Stimulated activated CD4-positive, alpha-beta T cell treated with anti-CD3 and anti-CD28 coated beads, Interleukin-15, amount 100 ng/mL, for 1 hour (primary cell): ENCODE results near the gene DACH2.

Experiments used
- DNase-seq, 2 donors: peaks; one replicate each; pipeline ENCODE4 v3.0.0-alpha.2; 2020; ENCODE audit warnings: low read depth in 1 of 2, low spot score in 1 of 2

Gene DACH2

DNA sequence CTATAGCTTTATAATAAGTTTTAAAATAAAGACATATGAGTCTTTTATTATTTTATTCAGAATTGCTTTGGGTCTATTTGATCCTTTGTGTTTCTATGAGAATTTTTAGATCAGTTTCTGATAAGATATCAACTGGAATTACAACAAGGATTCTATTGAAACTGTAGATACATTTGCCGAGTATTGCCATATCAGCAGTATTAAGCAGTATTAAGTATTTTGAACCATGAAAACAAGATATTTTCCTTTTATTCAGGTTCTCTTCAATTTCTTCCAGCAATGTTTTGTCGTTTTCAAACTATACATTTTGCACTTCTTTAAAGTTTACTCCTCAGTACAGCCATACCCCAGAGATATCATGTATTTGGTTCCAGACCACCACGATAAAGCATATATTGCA lies 598.8 kb downstream of the DACH2 start:
- no peak for DNase-seq

DNA sequence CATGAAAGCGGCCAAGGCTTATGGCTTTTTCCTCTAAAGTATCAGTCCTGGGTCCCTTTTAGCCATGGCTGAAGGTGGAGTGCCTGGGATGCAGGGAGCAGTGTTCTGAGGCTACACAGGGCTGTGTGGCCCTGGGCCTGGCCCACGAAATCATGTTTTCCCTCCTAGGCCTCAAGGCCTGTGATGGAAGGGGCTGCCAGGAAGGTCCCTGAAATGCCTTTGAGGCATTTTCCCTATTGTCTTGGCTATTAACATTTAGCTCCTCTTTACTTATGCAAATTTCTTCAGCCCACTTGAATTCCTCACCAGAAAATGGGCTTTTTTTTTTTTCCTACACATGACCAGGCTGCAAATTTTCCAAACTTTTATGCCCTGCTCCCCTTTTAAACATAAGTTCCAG lies 657.0 kb downstream of the DACH2 start:
- no peak for DNase-seq

DNA sequence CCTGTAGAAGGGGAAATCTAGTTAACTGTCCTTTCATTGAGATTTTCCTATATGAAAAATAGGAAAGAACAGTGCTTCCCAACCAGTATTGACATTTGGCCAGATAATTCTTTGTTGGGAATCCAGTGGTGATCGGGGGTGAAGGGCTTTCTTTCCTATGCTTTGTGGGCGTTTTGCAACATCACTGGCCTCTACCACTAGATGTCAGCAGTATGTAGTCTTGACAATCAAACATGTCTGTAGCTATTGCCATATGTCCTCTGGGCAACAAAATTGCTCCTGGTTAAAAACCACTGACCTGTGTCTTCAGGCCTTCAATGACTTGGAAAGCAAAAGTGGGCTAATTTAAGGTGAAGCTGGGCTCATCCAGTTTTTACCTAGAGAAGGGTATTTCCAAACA lies 658.5 kb downstream of the DACH2 start:
- DNase-seq: no peak

DNA sequence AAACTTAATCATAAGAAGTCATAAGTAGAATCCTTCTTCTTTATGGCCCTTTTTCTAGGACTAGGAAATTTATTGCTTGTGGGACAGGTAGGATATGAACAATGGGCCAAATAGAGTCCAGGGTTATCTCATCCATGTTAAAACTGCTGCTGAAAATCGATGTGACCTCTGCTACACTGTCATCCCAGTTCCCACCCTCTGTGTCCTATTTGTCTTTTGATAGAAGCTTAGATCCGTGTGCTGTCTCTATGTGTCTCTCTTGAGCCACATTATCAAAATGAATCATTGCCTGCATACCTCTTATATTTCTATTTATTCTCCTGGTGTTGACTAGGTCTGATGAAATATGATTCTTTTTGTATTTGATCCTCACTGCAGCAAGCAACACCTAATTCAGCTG lies 661.4 kb downstream of the DACH2 start:
- no peak for DNase-seq

DNA sequence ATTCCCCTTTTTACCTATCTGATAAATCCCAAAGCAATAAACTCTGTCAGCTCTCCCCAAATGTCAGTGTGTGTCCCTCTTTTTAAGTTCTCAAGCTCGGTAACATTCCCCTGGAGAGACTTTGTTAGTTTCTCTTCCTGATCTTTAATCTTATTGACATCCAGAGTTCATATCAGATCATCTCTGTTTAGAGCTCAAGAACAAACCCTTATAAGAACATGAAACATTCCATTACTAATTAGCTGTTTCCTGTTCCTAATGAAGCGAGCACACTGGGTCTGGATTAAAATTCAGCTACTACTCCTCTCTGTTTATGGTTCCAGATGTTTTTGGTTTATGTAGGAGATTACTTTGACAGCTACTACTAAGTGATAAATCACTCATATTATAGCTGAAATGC lies 681.5 kb downstream of the DACH2 start:
- no peak for DNase-seq

DNA sequence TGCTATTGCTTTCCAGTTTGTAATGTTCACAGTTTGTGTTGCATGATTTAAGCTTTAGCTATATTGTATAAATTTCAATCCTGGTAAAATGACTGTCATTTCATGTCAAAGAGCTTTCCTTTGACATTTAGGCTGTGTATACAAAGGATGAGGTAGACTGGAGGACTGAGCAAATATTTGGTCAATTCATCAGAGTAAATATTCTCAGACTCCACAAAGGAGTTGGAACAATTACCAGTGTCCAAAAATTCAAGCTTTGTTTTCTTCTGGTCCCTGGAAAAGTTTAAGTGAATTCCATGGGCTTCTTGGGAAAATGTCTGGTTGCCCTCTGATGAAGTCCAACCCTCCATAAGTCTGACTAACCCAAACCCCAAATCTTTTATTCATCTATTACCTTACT lies 682.4 kb downstream of the DACH2 start:
- DNase-seq: no peak

DNA sequence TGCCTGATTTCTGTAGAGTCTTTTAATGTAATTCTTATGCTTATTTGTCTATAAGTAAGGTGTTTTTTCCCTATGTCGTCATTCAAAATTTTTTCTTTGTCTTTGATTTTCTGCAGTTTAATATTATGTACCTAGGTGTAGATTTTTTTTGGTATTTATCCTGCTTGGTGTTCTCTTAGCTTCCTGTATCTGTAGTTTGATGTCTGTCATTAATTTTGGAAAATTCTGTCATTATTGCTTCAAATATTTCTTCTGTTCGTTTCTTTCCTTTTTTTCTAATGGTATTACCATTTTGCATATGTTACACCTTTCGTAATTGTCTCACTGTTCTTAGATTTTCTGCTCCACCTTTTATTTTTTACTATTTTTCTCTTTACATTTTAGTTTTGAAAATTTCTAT lies 696.9 kb downstream of the DACH2 start:
- DNase-seq: no peak
